DND-41 (cell line): ENCODE measurements around the gene SS18L1.

ENCODE experiments used
- EZH2 ChIP-seq: IDR thresholded peaks from 3 replicates; pipeline ENCODE4 v1.6.1; 2012; ENCODE audit warnings: borderline replicate concordance, low read depth, mild to moderate bottlenecking, moderate library complexity, low read length, inconsistent platforms; ENCODE audit not compliant: severe bottlenecking
- TF ChIP-seq, protein P1 (sequence below): IDR thresholded peaks from 2 replicates; pipeline ENCODE4 v1.5.1; 2012; ENCODE audit warnings: borderline replicate concordance, low read length, moderate library complexity, mild to moderate bottlenecking; ENCODE audit not compliant: poor library complexity, severe bottlenecking; ENCODE audit errors: extremely low read depth

DNA sequence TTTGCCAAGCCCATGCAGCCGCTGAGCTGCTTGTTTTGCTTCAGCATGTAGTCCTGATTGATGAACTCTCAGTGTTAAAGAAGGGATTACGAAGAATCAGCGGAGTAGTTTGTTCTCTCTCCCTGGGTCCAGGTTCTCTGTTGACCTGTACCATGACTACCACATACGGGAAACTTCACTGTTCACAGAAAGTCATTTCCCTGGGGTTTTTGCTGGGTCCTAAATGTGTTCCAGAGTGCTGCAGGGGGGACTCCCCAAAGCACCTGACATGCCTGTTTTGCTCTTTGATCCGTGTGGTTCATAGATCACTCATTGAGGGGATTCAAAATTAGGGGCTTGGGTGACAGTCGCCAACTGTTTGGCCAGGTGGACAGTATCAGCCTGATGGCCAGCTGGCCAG is 15.8 kb upstream of the SS18L1 start:
- TF ChIP-seq, protein P1, sequence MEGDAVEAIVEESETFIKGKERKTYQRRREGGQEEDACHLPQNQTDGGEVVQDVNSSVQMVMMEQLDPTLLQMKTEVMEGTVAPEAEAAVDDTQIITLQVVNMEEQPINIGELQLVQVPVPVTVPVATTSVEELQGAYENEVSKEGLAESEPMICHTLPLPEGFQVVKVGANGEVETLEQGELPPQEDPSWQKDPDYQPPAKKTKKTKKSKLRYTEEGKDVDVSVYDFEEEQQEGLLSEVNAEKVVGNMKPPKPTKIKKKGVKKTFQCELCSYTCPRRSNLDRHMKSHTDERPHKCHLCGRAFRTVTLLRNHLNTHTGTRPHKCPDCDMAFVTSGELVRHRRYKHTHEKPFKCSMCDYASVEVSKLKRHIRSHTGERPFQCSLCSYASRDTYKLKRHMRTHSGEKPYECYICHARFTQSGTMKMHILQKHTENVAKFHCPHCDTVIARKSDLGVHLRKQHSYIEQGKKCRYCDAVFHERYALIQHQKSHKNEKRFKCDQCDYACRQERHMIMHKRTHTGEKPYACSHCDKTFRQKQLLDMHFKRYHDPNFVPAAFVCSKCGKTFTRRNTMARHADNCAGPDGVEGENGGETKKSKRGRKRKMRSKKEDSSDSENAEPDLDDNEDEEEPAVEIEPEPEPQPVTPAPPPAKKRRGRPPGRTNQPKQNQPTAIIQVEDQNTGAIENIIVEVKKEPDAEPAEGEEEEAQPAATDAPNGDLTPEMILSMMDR = no peak
- TF ChIP-seq EZH2 = no peak
